Activated CD4-positive, alpha-beta memory T cell treated with anti-CD3 and anti-CD28 coated beads, Interleukin-2, amount 10 ng/mL, durations not matched to agents 7 days and 5 days (primary cell): ENCODE results near the gene CDYL. TPM values are rescaled to one million over a fixed set of nuclear protein-coding genes. Genes with fewer than 3 reads are reported as not detected.
A peak's percentile ranks its signal among the peaks of the same experiment; 100 is the strongest.
"Not testable (repeated sequence)": the region's sequence is repeated elsewhere in the genome, so short reads cannot be mapped to it uniquely, and the experiment has no call there.

Experiments
- CTCF ChIA-PET: fragments of 350-600 bp; sonication (Branson Sonifier 250); formaldehyde crosslinking; loops from one replicate; lab custom pipeline; 2021; ENCODE audit warnings: antibody characterized with exemption, inconsistent platforms; lab: Charles Lee
- POLR2A ChIA-PET: fragments of 350-600 bp; sonication (Branson Sonifier 250); formaldehyde crosslinking; loops from one replicate; lab custom pipeline; 2021; ENCODE audit warnings: antibody characterized with exemption; lab: Charles Lee
- DNase-seq: peaks from one replicate; pipeline ENCODE4 v3.0.0-alpha.2; 2020
- H3K27ac Mint-ChIP-seq: one replicate; pipeline ENCODE4 v1.8.0; 2021; ENCODE audit warnings: mild to moderate bottlenecking, mixed read lengths
- H3K27me3 Mint-ChIP-seq: one replicate; pipeline ENCODE4 v1.8.0; 2021; ENCODE audit warnings: mixed read lengths
- H3K36me3 Mint-ChIP-seq: one replicate; pipeline ENCODE4 v1.8.0; 2021; ENCODE audit warnings: low read depth, mixed read lengths
- H3K4me1 Mint-ChIP-seq: one replicate; pipeline ENCODE4 v1.8.0; 2021; ENCODE audit warnings: mixed read lengths
- H3K4me3 Mint-ChIP-seq: one replicate; pipeline ENCODE4 v1.8.0; 2021; ENCODE audit warnings: mild to moderate bottlenecking, mixed read lengths
- H3K9me3 Mint-ChIP-seq: one replicate; pipeline ENCODE4 v1.8.0; 2021; ENCODE audit warnings: mixed read lengths
- total RNA-seq, 2 experiments: library from RNA; stranded (reverse); gene quantifications; one replicate each; pipeline ENCODE4 v1.2.3, GENCODE V29; 2021

CDYL gene
- total RNA-seq, 2 experiments from 2014 or later = 27.5 to 30.5 TPM

DNA sequence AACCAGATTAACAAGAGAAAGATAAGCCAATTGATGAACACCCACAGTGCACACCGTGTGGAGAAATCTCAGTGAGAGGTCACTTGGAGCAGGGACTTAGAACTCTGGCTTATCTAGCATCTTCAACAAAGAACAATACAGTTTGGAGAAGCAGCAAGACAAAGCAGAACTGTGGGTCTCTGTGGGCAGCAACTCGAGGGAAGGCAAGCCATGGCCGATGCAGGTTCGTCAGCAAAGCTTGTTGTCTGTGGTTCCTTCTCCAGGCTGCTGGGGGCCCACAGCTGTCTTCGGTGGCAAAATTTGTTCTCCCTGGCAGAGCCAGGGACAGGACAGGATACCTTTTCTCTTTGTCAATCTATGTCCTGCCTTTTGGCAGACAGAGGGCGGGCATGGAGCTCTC, 205.6 kb downstream of the CDYL start:
- H3K27ac Mint-ChIP-seq = no peak overlapping the region
- peaks cover 5% of the 10 kb centered on the region for H3K36me3 Mint-ChIP-seq
- no peak overlapping the region for H3K4me3 Mint-ChIP-seq
- no peak for DNase-seq
- no peaks in the 10 kb centered on the region for H3K4me1 Mint-ChIP-seq
- H3K27me3 Mint-ChIP-seq = peaks cover 4% of the 10 kb centered on the region
- POLR2A ChIA-PET = no interaction called here
- peaks cover 14% of the 10 kb centered on the region for H3K9me3 Mint-ChIP-seq
- CTCF ChIA-PET = no interaction called here

GRCh38 chr6:4983322-4983721, 207.1 kb downstream of the CDYL start:
- H3K27ac Mint-ChIP-seq = no peak overlapping the region
- H3K4me1 Mint-ChIP-seq = no peaks in the 10 kb centered on the region

GRCh38 chr6:4986999-4987398, 210.8 kb downstream of the CDYL start:
- no peak for DNase-seq
- H3K9me3 Mint-ChIP-seq = peaks cover 4% of the 10 kb centered on the region
- peaks cover 4% of the 10 kb centered on the region for H3K36me3 Mint-ChIP-seq
- ChIA-PET CTCF (no interaction called here), POLR2A (no interaction called here)
- H3K27me3 Mint-ChIP-seq = no peaks in the 10 kb centered on the region
- no peak overlapping the region for H3K27ac Mint-ChIP-seq
- H3K4me3 Mint-ChIP-seq = no peak overlapping the region
- H3K4me1 Mint-ChIP-seq = no peaks in the 10 kb centered on the region

More at GRCh38 chr6:4983322-4983721, 207.1 kb downstream of the CDYL start:
- no peak for DNase-seq
- ChIA-PET POLR2A (no interaction called here), CTCF (no interaction called here)
- peaks cover 9% of the 10 kb centered on the region for H3K9me3 Mint-ChIP-seq
- H3K27me3 Mint-ChIP-seq = no peaks in the 10 kb centered on the region
- peaks cover 3% of the 10 kb centered on the region for H3K36me3 Mint-ChIP-seq
- H3K4me3 Mint-ChIP-seq = no peak overlapping the region

DNA sequence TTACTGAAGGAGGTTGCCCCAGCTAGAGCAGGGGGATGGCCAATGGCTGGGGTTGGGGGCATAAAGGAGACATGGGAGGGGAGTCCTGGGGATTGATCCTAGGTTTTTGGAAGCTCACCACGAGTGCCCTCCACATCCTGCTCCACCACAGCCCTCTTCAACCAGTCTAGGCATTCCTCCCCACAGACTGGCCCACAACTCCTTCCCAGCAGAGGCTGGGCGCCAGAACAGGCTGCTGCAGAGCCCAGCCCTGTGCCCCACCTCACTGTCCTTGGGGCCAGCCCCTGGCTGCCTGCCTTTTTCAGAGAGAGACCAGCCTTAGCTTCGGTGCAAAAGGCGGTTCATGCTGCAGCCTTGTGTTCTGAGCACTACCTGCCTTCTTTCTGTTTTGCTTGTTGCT, 211.2 kb downstream of the CDYL start:
- Mint-ChIP-seq H3K4me1 (no peaks in the 10 kb centered on the region), H3K36me3 (peaks cover 4% of the 10 kb centered on the region), H3K4me3 (no peak overlapping the region), H3K9me3 (peaks cover 4% of the 10 kb centered on the region), H3K27ac (no peak overlapping the region), H3K27me3 (no peaks in the 10 kb centered on the region)
- ChIA-PET CTCF (no interaction called here), POLR2A (no interaction called here)
- DNase-seq = no peak

- H3K9me3 Mint-ChIP-seq = no peaks in the 10 kb centered on the region
- CTCF ChIA-PET = no interaction called here
- H3K4me3 Mint-ChIP-seq = no peak overlapping the region
- POLR2A ChIA-PET = no interaction called here
- H3K4me1 Mint-ChIP-seq = no peaks in the 10 kb centered on the region
- DNase-seq = no peak
- peaks cover 7% of the 10 kb centered on the region for H3K36me3 Mint-ChIP-seq
- no peaks in the 10 kb centered on the region for H3K27me3 Mint-ChIP-seq
- no peak overlapping the region for H3K27ac Mint-ChIP-seq
Observed at GRCh38 chr6:4994741-4995140, 218.5 kb downstream of the CDYL start.

- Mint-ChIP-seq H3K4me3 (no peak overlapping the region), H3K27me3 (no peaks in the 10 kb centered on the region), H3K4me1 (peaks cover 4% of the 10 kb centered on the region), H3K36me3 (peaks cover 7% of the 10 kb centered on the region), H3K9me3 (no peaks in the 10 kb centered on the region), H3K27ac (no peak overlapping the region)
- no peak for DNase-seq
- ChIA-PET POLR2A (no interaction called here), CTCF (no interaction called here)
Observed at GRCh38 chr6:4997862-4998261, 221.7 kb downstream of the CDYL start.

DNA sequence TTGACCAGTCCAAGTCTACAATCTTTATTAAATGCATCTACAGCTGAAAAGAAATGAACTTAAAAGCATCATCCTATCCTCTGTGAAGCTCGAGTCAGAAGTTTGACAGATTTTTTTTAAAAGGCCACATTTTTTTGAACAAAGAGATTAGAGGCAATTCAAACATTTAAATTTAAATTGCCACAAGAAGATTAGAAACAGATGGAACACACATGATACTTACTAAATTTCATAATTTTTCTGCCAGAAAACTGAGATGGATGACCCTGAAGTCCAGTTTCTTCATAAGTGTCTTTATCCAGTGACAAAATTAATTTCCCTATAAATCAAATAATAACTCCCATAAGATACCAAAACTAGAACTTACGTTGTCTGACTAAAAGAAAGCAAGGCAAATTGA, 223.4 kb downstream of the CDYL start:
- CTCF ChIA-PET = no interaction called here
- Mint-ChIP-seq H3K36me3 (peaks cover 7% of the 10 kb centered on the region), H3K4me1 (peaks cover 14% of the 10 kb centered on the region), H3K27ac (no peak overlapping the region), H3K4me3 (no peak overlapping the region), H3K27me3 (no peaks in the 10 kb centered on the region), H3K9me3 (no peaks in the 10 kb centered on the region)
- POLR2A ChIA-PET = interaction anchor here (0.7 kb wide), 1 partner anchor 226 kb away, joined by 3 read pairs; no protein-coding TSS in a partner anchor
- no peak for DNase-seq

DNA sequence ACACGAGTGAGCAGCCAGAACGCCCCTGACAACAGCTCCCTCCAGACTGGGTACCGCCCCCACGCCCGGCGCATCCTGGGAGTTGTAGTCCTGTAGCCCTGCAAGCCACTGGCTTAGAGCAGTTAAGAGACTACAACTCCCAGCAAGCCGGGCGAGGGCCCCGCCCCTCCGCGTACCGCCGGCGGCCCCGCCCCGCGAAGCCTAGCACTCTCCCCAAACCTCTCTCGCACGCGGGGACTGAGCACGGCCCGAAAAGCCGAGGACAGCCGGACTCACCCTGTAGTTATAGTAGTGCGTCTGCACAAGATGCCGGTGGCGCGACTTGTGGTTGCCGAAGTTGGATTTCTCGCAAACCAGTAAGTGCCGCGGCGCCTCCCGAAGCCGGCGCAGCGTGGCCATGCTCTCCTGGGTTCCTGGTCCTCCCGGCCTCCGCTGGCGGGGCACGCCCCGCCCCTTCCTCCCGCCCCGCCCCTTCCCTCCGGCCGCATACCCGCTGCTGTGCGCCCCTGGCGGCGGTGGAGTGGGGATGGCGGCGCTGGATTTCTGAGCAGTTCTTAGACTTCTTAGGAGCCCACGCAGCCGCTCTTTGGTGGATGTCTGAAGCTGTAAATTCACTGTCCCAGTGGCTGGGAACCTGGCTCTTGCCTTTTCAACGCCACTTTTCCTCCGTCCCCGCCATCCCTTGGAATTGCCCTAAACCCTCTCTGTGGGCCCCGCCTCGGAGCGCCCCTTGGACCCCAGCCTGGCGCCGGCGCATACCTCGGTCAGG, 227.6 kb downstream of the CDYL start, which contains the start of gene RPP40:
RPP40 (minus strand) TSS at position 434 of the 769 bp plus-strand sequence; CDS start at position 399, 35 bp downstream.
- peak; percentile 99 for DNase-seq
- Mint-ChIP-seq H3K27me3 (no peaks in the 10 kb centered on the region), H3K4me1 (peaks cover 16% of the 10 kb centered on the region), H3K9me3 (no peaks in the 10 kb centered on the region), H3K36me3 (peaks cover 4% of the 10 kb centered on the region), H3K4me3 (peak within 1 kb of the TSS; percentile 91), H3K27ac (peak within 1 kb of the TSS; percentile 86)
- CTCF ChIA-PET = interaction anchor here (0.7 to 2.4 kb wide), 13 partner anchors 10 to 1136 kb away, joined by 3 to 10 read pairs (median 4); no protein-coding TSS in a partner anchor
- POLR2A ChIA-PET = interaction anchor here (0.8 to 1.5 kb wide), 4 partner anchors 170 to 228 kb away, joined by 3 to 4 read pairs (median 3); partner anchors contain the start of gene CDYL

- Mint-ChIP-seq H3K4me3 (peak overlapping the region; percentile 91), H3K36me3 (peaks cover 4% of the 10 kb centered on the region), H3K27me3 (no peaks in the 10 kb centered on the region), H3K27ac (peak overlapping the region; percentile 86), H3K4me1 (peaks cover 16% of the 10 kb centered on the region), H3K9me3 (no peaks in the 10 kb centered on the region)
- ChIA-PET CTCF (interaction anchor here (1.1 to 2.4 kb wide), 3 partner anchors 9 to 38 kb away, joined by 3 to 10 read pairs (median 5); no protein-coding TSS in a partner anchor), POLR2A (no interaction called here)
- no peak for DNase-seq
Observed at GRCh38 chr6:5004373-5005037, 228.3 kb downstream of the CDYL start.

GRCh38 chr6:5005038-5005433, 228.8 kb downstream of the CDYL start:
- H3K36me3 Mint-ChIP-seq, H3K27ac Mint-ChIP-seq, H3K9me3 Mint-ChIP-seq, H3K27me3 Mint-ChIP-seq, POLR2A ChIA-PET, DNase-seq, H3K4me3 Mint-ChIP-seq: not testable (repeated sequence)
- CTCF ChIA-PET = interaction anchor here (0.9 to 2.4 kb wide), 3 partner anchors 9 to 26 kb away, joined by 3 to 10 read pairs (median 5); no protein-coding TSS in a partner anchor
- H3K4me1 Mint-ChIP-seq = peaks cover 16% of the 10 kb centered on the region

Other genes with a start within 250 kb of the CDYL start
- 1 to 10 TPM; 2.1 to 3.4 TPM for gene RPP40, start 227.6 kb downstream of the CDYL start, total RNA-seq